ENCODE measurements around the gene PNPLA6.

- TF ChIP-seq MXI1 (IDR thresholded peaks at IDR 0.05; ENCODE audit: borderline replicate concordance, low read depth, low read length) (no peak), CTCF (conservative IDR thresholded peaks at IDR 0.05; ENCODE audit: low read depth, low read length) (no peak), CEBPB (IDR thresholded peaks at IDR 0.05; ENCODE audit: low read depth, low read length) (no peak), FOS (IDR thresholded peaks at IDR 0.05; ENCODE audit: low read depth, low read length) (no peak), POLR2A (IDR thresholded peaks at IDR 0.05; ENCODE audit: low read depth, low read length) (no peak), MAZ (IDR thresholded peaks at IDR 0.05; ENCODE audit: borderline replicate concordance, low read depth, low read length) (no peak), BHLHE40 (IDR thresholded peaks at IDR 0.05; ENCODE audit: low read depth, low read length) (no peak), RFX5 (IDR thresholded peaks at IDR 0.05; ENCODE audit: low read depth, low read length) (no peak)
Observed at GRCh38 chr19:7579182-7579581, 43.7 kb downstream of the PNPLA6 start.
